GOT3 (cell line): ENCODE data around the gene NOL4L.

Experiments
- DNase-seq: peaks from one replicate; lab custom pipeline; 2025; ENCODE audit warnings: mixed read lengths; lab: John Stamatoyannopoulos, UW

The NOL4L gene

DNA sequence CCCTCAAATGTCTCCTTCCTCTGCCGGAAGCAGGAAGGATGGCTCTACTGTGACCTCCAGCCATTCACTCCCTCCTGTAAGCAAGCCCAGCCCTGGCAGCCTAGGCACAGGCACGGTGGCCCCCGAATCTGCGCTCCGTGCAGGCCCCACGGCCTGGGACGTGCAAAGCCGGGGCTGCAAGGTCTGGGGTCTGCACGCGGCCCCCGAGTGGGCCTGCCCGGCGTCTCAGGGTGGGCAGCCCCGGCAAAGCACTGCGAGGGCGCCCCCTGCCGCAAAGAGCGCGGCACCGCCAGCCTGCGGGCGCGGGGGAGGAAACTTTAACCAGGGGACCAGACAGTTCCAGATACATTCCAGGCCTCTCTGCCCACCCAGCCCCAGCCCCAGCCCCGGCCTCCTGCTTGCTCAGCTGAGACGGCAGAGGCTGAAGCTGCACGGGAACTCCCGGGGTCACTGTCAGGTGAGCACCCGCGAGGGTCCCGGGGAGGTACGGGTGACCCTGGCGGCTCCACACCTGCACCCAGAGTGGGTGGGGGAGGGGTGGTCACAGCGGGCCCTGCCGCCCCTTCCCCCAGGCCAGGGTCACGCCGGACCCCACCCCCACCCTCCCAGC is 128.2 kb downstream of the NOL4L start:
- no peak for DNase-seq

DNA sequence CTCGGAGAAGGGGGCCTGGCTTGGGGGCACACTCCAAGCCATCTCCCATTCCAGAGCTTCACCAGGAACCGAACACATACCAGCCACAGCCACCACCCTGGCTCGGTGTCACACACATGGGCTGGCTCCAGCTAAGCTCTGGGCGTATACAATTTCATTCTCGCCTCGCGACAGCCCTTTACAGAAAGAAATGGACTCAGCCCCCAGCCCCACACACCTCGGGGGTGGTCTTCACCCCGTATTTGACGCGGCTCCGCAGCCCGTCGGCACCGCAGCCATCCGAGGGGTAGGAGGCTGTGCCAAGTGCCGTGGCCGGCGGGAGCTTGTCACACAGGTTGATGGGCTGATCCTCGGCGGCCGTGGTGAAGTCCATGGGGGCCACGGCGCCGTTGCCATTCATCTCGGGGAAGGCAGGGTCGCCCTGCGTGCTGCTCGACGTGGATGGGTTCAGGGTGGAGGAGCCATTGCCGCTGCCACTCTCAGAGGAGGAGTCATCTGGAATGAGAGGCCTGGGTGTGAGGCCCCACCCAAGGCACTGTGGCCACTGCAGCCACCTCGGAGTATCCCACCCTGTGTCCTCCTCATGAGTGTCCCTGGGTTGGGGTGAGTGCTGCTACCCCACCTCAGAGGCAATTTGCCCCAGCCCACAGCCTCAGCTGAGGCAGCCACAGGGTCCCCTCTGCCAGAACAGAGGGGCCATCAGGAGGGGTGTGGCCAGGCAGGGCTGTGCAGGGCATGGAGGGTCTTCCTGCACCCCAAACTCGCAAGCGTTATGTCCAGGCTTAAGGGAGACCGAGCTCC is 129.0 kb downstream of the NOL4L start:
- DNase-seq, result no peak

GRCh38 chr20:32455171-32455900 is 129.8 kb downstream of the NOL4L start:
- no peak for DNase-seq

DNA sequence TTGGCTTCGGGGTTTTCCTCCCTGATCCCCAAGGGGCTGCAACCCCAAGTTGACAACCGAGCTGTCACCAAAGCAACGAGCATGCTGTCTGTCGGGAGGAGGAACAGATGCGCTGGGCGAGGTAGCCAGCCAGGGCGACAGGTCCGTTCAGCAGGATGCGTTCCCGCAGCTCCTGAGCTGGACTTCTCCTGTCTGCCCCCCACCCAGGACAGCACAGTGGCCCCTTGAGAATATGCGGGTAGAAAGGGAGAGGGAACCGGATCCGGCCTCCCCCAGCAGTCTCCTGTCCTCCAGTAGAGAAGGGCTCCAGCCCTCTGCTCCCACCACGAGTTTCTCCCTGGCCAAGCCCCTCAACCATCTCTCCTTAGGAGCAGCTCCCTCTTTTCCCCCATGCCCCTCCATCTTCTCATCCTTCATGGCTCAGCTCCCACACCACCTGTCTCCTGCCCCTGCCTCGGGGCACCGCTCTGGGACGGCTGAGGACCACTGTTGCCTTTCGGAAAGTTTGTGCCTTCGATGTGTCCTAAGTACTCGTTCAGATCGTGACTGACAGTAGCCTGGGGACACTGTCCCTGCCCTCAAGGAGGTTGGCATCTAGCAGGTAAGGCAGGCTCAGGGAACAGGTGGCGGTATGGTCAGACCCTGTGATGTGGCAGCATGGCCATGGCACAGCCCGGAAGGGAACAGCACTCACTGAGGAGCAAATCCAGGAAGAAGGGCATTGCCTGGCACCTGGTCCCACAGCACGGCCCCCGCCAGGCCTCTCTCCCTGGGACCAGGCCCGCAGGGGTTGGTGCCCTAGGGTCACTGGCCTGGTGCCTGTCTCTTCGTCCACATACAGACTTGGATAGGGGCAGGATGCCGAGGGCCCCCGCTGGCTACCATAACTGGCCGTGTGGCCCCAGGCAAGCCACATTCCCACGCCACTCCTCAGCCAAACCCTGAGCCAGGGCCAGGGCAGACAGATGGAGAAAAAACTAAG is 130.7 kb downstream of the NOL4L start:
- DNase-seq, result no peak

- no peak for DNase-seq
Measured at GRCh38 chr20:32453467-32454163, 131.5 kb downstream of the NOL4L start.

- no peak for DNase-seq
Measured at GRCh38 chr20:32452776-32453466, 132.2 kb downstream of the NOL4L start.

- no peak for DNase-seq
Measured at GRCh38 chr20:32451682-32452461, 133.3 kb downstream of the NOL4L start.

GRCh38 chr20:32451340-32451681 is 133.8 kb downstream of the NOL4L start:
- DNase-seq, result no peak

DNA sequence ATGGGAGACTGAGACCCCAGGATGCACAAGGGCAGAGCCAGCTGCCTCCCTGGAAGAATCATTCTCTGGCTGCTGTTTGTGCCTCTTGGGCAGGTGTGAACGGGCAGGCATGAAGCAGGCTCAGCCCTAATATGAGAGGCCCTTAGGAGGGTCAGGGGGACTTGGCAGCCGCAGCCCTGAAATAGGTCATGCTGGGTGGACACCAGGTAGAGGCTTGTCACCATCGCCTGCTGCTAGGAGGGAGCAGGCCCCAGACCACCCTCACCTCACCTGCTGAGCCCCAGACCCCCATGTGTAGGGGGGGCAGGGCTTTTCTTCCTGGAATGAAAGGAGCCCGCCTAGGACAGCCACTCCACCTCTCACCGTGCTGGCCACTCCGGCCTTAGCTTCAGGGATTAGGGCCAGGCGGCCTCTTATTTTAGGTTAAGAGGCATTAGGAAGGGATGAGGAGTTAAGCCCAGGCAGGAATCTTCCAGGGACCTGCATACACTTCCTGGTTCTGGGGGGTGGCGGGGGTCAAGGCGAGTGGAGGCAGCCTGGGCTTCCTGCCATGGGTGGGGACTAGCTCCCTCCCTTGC is 134.6 kb downstream of the NOL4L start:
- no peak for DNase-seq

DNA sequence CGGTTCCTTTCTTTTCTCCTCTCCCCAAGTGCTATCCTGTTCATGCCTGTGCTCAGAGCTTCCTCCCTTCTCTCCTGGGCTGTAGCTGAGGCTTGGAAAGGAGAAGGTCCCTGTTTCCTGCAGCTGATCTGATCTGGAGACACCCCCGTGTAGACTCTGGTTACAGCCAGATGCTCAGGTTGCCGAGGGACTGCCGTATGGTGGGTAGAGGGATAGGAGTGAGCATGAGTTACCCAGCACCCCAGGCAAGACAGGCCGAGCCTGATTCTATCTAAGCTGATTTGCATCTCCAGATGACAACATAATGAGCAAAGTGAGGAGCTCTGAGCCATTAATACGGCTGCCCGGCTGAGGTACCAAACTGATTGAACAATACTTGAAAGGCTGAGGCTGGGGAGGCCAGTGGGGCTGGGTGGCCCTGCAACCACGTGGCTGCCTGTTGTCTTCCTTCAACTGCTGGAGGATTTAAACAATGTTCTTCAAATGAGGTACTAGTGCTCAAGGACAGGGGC is 135.2 kb downstream of the NOL4L start:
- DNase-seq, result no peak

DNA sequence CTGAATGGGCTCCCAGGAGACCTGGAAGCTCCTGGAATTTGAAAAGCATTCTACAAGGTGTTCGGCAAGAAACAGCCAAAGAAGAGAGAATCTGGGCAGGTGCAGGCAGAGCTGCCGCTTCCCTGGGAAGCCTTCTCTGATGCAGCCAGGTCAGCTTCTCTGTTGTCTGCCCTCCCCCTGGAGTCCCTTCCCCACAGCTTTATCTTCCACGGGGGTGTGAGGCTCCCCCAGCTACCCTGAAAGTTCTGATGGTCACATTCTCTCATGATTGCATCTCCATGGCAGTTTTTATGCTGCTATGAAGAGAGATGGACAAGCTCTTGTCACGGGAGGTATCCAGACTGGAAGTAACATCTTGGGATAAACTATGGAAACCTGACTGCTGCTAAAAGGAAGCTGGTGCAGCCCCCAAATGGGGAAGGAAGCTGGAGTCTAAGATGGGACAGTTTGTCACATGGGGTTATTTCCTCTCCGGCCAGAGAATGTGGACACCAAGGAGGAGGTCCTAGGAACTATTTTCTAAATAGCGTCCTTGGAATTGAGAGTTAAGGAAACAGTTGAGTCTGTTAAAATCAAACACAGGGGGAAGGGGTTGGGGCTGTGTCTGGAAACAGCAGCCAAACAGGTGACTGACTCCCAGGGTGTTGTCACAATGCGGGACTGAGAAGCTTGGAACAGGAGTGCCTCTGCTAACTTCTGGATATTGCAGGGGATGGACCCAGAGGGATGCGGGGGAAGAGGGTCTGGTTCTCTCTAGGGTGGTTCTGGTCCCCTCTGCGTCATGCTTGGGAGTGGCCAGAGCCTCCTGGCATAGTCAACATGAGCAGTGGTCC is 135.9 kb downstream of the NOL4L start:
- no peak for DNase-seq

- DNase-seq, result no peak
Measured at GRCh38 chr20:32448306-32449056, 136.7 kb downstream of the NOL4L start.

GRCh38 chr20:32447136-32448027 is 137.8 kb downstream of the NOL4L start:
- no peak for DNase-seq

DNA sequence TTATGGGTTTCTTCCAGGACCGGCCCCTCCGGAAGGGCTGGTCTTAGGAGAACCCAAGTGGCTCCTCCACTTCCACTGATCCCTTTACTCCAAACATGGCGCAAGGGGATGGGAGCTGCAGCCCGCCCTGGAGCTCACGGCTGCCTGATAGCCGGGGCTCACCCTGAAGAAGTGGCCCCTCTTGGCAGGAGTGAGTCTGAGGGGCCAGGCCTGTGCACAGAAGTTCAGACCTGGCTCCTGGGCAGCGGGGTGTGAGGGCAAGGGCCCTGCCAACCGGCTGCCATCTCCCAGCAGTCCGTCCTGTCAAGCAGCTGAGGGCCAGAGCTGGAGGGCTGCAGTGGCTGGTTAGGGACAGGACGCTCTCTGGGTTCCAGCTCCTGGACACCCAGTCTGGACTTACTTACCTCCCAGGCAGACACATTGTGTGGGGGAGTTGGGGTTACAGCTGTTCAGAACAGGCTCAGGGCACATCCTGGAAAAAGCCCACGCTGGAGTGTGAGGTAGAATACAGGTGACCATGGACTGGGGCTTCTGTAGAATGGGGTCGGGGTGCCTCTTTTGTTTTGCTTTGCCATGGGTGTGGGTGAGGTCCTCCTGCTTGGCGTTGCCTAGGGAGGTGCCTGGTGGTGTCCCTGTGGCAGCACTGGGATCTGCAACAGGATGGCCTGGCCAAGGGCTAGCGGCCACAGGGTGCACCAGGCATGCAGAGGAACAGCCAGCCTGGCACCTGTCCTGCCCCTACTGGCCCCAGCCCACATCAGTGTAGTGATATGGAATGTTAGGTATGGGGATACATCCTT is 138.6 kb downstream of the NOL4L start:
- DNase-seq, result no peak

- no peak for DNase-seq
Measured at GRCh38 chr20:32445539-32446273, 139.4 kb downstream of the NOL4L start.
